T-helper 22 cell (primary cell): ENCODE data around the gene RPIA.
A peak's percentile ranks its signal among the peaks of the same experiment; 100 is the strongest.
"Not testable (repeated sequence)": the region's sequence is repeated elsewhere in the genome, so short reads cannot be mapped to it uniquely, and the experiment has no call there.

Experiments used
- DNase-seq: peaks from one replicate; pipeline ENCODE4 v3.0.0-alpha.2; 2020; ENCODE audit warnings: low read depth

Gene RPIA

DNA sequence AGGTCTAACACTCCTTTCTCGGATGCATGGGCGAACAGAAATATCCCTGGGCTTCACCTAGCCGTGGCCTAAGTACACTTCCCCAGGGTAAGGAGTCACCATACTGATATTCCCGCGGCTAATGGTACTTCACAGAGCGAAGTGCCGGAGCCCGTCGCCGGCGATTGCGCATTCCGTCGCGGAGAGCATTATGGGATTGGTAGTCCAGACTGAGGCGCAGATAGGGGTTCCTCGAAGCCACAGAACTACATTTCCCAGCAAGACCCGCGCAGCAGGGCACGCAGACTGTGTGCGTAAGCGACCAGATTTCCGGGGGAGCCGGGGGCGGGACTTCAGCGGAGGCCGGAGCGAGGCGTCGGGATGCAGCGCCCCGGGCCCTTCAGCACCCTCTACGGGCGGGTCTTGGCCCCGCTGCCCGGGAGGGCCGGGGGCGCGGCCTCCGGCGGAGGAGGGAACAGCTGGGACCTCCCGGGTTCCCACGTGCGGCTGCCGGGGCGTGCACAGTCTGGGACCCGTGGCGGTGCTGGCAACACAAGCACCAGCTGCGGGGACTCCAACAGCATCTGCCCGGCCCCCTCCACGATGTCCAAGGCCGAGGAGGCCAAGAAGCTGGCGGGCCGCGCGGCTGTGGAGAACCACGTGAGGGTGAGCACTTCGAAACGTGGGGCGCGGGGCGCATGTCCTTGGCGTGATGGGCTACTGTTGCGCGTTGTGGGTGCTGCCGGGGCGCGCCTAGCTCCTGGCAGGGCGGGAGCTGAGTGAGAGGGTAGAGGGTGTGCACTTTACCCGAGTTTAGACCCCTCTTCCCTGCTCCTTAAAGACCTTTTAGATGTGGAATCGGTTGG is at the start of gene RPIA:
RPIA (plus strand) TSS at position 335 of the 845 bp plus-strand sequence; CDS start at position 361, 26 bp downstream.
- peak; percentile 99 for DNase-seq

DNA sequence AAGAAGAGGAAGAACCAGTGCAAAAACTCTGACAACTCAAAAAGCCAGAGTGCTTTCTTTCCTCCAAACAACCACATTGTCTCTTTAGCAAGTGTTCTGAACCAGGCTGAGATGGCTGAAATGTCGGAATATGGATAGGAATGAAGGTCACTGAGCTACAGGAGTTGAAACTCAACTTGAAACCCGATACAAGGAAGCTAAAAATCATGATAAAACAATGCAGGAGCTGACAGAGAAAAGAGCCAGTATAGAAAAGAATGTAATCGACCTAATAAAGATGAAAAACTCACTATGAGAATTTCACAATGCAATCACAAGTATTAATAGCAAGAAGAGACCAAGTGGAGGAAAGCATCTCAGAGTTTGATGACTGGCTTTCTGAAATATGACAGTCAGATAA is 49.2 kb upstream of the RPIA start:
- DNase-seq = no peak

DNA sequence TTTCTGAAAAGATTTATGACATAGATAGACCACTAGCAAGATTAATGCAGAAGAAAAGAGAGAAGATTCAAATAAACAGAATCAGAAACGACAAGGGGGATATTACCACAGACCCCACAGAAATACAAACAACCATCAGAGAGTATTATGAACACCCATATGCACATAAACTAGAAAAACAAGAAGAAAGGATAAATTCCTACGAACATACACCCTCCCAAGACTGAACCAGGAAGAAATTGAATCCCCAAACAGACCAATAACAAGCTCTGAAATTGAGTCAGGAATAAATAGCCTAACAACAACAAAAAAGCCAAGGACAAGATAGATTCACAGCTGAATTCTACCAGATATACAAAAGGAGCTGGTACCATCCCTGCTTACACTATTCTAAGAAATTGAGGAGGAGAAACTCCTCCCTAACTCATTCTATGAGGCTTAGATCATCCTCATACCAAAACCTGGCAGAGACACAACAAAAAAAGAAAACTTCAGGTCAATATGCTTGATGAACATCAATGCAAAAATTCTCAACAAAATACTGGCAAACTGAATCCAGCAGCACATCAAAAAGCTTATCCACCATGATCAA is 46.1 kb upstream of the RPIA start:
- DNase-seq = not testable (repeated sequence)

DNA sequence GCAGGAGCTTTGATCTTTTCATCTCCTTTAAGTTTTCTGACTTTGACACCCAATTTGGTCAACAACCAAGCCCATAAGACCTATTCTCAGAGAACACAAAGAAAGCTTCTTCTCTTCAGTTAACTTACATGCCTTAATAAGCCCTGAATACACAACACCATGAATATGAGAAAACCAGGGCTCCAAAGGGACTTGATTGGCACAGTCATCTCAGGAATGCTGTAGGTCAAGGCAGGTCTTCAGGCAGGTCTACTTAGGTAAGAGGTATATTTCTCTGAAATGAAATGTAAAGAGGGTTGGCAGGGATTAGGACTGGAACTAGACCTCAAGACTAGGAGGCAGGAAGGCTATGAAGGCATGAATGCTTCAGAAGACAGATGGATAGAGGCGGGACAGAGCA is 39.8 kb upstream of the RPIA start:
- DNase-seq = no peak

DNA sequence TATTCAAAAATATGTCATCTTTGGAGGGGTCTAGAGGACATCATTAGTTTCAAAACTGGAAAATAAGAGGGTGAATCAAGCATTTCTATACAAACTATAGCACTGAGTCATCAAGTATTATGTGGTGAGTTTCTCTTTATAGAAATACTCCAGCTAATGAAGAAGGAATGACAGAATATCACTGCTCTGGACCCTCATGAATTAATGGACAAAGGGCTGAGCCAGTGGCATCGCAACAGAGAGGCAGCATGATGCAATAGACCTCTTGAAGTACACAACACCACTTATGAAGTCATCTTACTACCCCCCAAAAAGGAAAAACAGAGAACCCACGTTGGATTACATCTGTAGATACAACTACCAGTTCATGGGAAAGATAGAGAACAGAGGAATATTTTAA is 36.8 kb upstream of the RPIA start:
- DNase-seq = no peak

DNA sequence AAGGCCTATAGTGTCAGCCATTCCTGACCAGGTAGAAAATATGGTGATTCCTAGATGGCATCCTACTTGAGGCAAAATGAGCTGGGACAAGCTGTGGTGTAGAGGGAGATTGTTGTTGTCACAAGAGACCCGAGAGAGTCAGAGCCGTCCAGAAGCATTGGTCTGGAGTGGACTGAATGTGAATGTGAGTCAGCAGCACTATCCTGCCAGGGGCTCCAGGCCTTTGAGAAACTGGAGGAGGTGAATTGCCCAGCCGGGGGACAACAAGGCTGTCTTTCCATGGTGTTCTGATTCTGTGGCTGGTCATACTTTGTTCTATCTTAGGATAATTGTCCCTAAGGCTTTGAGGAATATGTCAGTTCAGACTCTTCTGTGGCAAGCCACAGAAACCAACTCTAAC is 34.8 kb upstream of the RPIA start:
- no peak for DNase-seq

DNA sequence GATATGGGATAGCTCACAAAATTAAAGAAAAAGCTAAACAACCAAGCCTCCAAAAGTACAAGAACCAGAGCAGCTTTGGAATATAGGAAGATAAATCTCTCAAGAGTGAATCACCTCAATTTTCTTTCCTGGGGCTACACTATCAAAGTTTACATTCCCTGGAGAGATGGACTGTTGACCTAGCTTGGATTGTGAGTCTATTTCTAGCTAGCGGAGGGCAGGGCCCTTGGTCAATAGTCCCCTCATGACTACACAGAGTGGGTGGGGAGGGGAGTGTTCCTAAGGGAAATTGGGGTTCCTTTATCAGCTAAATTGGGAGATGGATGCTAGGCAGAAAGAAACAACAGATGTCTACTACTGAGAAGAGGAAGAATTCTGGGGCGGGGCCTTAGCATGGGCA is 34.3 kb upstream of the RPIA start:
- DNase-seq = no peak

DNA sequence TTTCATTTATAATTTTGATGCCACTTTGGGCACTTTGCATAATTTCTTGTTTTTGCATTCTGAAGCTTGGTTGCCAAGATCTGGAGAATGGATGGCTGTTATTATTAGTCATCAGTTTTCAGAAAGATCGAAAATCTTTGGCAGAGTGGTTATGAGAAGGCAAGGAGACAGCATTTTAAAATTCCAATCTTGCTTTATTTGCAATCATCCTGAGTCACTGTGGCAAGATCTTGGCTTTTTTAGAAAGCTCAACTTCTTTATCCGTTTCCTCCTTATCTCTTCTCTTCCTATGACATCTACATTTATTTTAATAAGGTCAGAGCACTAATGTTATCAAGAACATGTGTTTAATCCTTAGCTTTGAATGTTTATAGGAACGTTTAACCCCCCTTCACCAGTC is 33.1 kb upstream of the RPIA start:
- no peak for DNase-seq

DNA sequence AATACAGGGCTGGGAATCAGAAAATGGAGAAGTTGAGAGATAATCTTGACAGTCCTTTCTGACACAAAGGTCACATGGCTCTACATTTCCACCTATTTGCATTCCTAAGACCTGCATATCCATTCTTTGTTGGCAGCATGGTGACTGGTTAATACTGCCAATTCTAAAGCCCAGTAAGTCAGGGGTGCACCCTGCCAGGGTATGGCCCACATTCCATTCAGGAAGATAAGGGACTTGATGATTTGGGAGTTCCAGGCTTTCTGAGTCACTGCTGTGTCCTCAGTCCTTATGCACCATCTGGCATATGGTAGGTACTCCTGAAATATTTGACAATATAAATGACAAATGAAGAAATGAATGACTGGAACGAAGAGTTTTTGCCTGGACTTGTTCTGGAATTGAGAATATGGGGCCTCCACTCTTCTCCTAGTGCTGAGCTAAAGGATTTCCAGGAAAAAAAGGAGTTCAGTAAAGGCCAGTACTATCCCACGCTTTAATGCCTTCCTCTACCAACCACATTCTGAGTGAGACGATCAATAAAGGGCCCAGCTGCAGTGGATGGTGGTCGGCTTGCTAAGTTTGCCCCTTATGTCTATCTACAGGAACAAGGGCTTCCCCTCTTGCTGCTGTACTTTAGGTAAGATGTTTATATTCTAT is 32.5 kb upstream of the RPIA start:
- DNase-seq = no peak

DNA sequence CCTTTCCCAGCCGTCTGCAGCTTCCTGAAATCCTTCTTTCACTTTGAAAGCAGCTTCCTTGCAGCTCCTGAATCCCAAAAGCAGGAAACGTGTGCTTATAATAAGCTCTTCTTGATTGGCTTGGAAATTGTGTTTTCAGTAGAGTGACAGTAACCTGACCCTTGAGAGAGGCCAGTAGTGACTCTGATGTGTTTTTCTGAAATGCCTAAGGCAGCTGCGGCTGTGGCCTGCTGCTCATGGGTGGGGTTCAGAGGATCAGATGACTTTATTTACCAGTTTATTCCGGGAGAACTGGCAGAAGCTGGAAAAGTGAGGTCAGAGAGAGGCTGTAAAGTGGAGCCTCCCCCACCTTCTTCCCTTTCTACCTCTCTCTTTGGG is 31.9 kb upstream of the RPIA start:
- no peak for DNase-seq

DNA sequence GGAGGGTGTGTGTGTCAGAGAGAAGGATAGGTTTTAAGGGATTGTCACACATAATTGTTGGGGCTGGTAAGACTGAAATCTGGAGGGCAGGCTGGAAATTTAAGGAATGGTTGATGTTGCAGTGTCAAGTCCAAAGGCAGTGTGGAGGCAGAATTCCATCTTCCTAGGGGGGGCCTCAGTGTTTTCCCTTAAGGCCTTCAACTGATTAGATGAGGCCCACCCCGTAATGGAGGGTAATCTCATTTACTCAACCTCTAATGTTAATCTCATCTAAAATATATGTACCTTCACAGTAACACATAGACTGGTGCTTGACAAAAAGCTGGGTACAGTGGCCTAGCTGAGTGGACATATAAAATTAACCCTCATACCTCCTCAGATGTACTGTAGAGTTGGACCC is 30.9 kb upstream of the RPIA start:
- no peak for DNase-seq

DNA sequence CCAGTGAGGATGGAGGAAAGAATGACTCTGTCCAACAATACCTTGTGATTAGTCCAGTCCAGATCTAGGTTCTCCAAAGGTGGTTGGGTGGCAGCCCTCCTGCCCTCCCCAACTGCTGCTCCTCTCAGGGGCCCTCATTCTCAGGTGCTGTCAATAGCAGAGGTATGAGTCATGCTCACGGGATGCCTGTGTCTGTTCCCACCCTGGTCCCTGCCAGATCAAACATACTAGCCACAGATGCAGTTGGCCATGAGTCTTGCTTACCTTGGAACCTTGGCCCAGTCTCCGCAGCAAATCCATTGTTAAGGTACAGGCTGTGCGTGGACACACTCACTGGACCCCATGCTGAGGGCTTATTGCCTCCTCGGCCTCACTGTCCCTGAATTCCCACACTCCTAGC is 24.9 kb upstream of the RPIA start:
- no peak for DNase-seq

DNA sequence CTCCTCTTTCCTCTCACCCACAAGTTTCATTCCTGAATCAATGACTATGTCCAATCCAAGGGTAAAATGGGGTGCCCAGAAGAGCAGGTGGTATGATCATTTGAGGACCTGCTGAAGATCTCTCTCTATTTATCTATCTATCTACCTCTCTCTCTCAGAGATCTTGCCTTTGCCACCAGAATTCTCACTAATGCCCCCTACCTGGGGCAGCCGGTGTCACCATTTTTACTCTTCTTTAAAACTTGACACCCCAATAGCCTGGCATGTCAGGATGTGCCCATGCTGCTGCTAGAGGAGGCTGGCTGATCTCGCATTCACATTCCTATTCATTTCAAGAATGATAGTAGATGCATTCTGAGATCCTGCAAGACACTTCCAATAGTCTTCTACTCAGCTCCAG is 24.3 kb upstream of the RPIA start:
- no peak for DNase-seq

DNA sequence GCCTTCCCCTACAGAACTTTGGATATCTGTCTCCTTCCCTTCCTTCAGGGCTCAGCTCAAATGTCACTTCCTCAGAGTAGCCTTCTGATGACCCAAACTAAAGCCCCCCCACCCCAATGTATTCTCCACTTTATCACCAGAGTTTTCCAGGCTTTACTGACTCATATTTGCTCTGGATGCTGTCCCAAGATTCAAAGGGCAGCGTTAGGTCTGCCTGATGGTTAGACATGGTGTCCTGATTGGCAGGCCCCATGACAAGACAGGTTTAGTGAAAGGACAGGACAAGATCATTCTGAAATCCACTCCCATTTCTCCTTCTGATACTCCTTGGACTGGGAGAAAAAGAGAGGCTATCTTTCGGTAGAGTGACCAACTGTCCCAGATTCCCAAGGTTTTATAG is 22.6 kb upstream of the RPIA start:
- DNase-seq = no peak

DNA sequence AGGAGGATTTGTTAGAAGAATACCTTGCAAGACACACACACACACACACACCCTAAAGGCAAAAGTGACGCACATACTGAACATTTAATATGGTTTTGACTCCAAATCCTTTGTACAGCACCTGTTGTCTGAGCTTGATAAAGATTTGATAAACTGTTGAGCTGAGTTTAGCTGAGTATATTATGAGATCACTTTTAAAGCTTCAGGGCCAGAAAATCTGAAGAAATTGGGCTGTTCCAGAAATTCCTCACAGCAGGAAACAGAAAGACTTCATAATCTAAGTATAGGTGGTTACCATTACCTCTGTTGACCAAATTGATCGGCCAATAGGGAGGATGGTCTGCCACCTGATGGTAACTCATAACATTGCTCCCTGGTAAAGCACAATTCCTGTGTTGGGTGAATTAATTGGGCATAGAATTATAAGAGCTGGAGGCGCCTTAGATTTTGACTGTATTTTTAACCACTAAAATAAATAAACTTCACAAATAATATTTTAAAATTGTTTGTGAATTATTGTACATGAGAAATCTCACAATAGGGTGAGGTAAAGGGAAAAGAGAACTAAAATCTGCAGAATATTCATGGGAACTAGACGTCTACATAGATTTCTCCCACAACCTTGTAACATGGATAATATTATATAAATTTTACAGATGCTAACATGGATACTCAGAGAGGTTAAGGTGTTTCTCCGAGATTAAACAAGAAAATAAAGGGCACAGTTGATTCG is 21.8 kb upstream of the RPIA start:
- DNase-seq = no peak

DNA sequence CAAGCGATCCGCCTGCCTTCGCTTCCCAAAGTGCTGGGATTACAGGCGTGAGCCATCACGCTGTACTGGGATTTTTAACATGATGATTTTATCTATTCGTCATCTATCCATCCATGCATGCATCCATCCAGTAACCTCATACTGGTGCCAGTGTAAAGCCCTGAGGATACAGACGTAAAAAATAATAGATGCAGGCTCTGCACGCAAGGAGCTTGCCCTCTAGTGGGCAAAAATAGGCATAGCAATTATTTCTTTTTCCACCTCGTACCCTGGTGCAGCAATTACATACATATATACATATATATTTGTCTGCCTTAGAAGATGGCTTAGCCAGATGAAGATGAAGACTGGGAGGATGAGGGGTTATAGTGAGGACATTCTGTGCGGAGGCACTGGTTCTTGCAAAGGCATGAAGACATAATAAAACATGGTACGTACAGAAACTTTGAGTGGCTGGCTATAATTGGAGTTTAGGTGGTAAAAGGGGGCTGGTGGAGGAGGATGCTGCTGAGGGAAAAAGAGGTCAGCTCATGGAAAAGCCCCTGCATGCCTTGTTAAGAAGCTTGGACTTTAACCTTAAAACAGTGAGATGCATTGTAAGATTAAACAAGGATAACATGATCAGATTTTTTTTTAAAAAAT is 19.6 kb upstream of the RPIA start:
- DNase-seq = no peak

DNA sequence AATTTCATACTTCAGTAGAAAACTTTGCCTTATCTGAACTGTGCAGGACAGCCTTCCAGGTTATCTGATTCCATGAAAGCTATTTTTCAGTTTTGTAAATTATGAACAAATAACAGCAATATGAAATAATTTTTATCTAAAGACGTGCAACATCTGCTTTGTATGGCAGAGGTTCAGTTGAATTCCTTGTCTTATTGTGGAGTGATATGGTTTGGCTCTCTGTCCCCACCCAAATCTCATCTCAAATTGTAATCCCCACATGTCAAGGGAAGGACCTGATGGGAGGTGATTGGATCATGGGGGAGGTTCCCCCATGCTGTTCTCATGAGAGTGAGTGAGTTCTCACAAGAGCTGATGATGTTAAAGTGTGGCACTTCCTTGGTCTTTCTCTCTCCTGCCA is 18.1 kb upstream of the RPIA start:
- no peak for DNase-seq

DNA sequence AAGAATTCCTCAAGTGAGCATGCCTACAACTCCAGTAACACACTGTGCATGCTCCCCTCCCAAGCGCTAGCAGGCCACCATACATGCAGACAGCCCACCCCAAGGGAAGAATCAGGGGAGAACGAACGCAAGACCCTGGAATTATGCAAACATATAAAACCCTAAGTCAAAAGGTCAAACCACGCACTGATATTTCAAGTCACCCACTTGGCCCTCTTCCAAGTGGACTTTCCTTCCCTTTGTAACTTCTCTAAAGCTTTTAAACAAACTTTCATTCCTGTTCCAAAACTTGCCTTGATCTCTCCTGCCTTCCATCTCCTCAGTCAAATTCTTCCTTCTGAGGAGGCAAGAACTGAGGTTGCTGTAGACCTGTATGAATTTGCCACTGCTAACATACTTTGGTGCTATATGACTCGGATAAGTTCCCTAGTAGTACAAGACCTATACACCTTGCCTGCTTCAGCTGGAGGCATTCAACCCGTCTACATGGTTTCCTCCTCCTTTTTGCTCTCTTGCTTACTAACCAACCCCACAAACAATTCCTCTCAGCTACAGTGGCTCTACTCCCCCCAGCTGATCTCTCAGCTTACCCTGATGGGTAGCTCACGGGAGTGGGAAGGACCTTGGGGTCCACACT is 11.1 kb upstream of the RPIA start:
- no peak for DNase-seq

DNA sequence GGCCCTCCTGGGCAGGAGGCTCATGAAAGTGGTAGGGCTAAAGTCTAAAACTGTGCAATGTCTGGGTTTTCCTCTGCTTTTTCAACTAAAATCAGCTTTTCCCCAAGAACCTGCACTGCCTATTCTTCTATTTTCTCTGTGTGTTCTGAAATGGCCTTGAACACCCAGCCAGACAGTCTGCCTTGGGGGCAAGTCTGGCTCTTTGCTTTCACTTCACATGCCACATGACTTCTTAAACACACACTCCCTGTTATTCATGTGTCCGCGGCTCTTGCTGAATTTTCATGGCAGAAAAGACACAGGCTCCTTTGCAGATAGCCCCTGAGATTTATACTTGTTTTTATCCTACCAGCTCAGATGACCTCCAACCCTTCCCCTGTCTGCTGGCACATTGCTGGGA is 10.6 kb upstream of the RPIA start:
- DNase-seq = no peak

DNA sequence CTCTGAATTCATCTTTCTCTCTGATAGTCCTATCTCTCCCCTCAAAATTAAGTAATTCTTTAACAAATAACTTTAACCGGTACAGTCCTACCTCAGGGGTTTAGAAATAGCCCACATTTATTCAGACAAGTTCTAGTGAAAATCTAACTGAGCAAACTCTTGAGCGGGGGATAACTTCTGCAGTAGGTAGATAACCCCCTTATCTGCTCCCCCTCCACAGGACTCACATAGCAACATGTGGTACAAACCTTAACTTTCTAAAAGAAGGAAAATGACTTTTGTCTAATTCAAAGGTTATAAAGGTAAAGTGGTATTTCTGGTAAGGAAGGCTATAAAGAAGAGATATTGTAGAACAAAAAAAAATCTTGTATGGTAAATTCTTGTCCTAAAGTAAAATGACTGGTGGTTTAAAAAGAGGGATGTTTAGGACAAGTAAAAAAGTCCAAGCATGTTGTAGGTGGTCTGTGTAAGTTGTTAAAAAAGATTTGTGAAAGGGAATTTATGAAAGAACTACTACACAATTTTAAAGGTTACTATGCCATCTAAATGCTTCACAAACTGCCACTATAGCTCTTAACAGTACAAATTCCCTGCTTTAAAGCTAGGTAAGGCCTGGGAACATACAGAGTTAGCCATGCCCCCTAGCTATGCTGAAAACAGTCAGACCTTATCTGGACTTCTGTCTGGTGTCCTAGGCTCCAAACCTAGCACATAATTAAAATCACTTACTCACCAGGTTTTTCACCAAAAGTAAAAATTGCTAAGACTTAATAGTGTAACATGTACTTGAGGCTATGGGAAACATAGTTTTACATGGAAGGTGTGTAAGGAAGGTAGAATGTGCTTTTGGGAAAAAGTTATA is 8.1 kb upstream of the RPIA start:
- no peak for DNase-seq

DNA sequence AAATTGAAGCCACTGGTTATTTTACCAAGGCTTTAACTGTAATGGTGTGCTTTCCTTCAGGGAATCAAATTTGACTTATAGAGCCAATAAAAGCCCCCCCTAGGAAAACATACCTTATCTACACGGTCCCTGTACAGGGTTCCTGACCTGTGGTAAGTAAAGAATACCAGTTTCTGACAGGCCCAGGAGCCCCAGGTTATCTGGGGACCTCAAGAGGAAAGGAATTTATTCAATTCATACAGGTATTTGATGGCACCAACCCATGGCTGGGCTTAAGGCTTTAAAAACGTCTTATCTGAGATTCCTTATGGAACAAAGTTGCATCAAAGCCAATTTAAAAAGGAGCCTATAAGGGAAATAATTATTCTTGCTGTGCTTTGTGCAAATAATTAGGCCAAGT is 7.0 kb upstream of the RPIA start:
- DNase-seq = no peak
